GM18526 (cell line): Measurements from ENCODE around the gene CLDN10.

ENCODE experiments used
- POLR2A ChIP-seq: IDR thresholded peaks from 3 replicates; pipeline ENCODE4 v1.6.1; 2011; ENCODE audit not compliant: insufficient read length; ENCODE audit errors: extremely low read depth

CLDN10 gene

DNA sequence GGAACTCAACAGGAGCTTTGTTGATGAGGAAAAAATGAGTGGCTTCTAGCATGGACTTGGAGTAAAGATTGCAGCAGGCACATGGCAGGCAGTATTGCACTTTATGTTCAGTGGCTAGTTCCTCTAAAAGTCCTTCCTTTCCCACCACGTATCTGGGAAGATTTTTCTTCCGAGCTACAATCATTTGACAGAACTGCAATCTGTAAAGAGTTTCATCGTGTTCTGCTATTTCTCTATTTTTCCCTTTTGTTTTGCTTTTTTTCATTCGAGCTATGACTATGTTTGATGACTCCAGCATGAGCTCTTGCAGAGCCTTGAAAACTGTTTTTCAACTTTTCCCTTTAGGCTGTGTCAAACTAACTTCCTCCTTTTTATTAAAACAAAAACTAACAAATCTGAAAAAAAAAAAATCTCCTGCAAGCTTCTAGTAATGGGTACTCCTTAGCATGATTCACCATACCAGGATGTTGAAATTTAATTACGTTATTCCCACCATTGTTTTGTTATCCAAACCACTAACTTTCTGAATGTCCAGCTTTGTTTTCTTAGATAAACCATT is 12.3 kb downstream of the CLDN10 start:
- no peak for TF ChIP-seq POLR2A

DNA sequence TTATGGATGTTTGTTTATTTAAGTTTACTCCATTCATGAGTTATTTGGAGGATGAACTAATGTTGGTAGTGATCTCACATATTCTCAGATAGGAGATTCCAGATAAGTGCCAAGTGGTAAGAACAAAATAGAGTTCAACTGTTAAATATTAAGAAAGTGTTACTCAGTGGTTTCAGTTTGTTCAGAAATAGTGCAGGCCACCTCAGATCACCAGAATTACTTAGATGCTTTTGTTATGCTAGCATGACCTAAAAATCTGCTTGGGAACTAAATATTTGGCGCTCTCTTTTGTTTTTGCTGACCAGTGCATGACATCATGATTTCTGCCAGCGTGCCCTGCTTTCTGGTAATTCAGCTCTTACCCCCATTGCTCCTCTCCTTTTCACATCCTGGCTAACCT is 15.6 kb downstream of the CLDN10 start:
- TF ChIP-seq POLR2A: no peak

DNA sequence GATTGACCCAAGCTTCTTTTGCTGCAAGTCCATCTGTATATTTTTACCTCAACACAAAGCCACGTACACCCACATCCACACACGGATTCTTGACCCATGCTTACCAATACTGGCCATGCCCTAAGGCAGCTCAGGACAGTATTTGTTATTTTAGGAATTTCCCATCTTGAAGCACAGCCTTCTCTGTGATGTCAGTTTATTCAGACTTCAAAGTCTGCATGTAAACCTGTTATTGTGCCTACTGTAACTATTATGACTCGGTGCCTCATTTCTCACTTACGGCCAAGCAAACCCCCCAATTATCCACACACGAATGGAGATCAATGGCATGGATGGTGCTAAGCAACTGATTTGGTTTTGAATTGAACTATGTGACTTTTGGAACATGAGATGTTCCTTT is 17.5 kb downstream of the CLDN10 start:
- TF ChIP-seq POLR2A: no peak

DNA sequence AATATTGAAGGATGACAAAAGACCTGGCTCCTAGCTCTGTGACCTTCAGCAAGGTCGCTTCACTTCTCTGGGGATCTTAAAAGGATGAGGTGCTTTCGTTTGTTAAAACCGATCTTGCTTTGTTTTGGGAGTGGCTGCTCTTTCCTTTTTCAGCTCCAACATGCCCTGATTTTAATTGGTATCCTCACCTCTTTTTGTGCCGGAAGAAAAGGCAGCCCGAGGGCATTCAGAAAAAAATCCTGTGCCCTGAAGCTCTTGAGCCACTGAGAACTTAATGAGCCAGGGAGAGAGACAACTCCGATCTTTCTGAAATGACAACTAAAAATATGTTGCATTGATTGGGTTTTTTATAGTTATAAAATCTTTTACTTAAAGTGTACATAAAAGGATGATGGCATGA is 19.4 kb downstream of the CLDN10 start:
- TF ChIP-seq POLR2A: no peak

DNA sequence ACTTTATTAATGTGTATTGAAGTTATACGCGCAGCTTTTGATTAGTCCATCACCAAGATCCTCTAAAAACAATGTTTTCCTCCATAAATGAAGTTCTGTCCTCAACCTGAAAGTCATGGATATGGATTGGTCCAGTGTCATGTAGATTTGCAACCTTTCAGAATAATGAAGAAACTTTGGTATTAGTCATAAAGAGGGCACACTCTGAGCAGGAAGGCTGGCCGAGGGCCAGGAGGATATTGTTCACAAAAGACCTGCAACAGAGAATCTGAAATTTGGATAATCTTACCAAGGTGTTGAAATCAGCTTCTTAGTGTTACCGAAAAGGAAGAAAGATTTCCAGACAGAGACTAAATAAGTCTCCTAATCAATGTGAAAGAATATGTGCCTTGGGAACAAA is 20.7 kb downstream of the CLDN10 start:
- no peak for TF ChIP-seq POLR2A

DNA sequence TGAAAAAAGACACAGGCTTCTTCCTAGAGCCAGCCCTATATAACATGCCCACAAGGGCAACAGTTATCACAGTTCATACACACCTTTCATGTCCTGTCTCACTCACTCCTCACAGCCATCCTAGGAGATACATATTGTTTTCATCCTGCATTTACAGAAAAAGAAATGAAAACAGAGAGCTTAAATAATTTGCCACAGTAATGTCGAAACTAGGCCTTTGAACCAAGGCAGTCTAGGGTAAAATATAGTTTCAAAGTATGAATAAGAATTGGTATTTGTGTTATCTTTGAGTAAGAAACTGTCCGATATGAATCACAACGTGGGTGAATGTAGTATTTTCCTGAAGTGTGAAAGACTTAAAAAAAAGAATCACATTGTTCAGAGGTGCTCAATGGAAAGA is 26.8 kb downstream of the CLDN10 start:
- TF ChIP-seq POLR2A: no peak

DNA sequence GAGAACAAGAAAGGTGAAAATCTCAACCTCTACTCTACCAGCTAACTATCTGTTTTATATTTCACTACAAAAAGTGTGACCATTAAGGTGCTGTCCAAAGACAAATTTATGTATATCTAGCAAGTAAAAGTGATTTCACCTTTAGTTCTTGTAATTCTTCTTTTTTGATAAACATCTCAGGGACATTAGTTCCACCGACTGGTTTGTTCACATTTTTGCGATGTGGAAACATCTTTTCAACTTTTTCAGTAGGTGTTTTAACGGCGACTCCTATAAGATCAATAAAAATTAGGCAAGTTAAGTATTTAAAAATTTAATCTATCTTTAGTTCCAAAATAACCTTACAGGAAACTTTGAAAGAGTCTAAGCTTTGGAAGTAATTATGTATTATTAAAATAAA is 33.3 kb downstream of the CLDN10 start:
- TF ChIP-seq POLR2A: no peak

DNA sequence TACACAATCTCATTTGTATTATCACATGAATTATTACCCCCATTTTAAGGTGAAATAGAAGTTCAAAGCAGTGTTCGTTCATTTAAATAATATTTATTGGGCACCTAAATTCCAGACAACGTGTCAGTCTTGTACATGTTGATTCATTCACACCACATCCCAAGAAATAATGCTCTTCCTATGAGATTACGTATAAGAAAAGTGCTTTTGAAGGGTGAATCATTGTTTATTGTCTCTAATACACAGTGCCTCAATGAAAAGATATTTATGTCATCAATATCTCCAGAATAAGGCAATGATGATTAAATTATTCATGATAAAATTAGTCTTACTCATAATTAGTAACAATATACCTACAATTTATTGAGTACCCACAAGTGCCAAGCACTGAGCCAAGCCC is 35.6 kb downstream of the CLDN10 start:
- no peak for TF ChIP-seq POLR2A

DNA sequence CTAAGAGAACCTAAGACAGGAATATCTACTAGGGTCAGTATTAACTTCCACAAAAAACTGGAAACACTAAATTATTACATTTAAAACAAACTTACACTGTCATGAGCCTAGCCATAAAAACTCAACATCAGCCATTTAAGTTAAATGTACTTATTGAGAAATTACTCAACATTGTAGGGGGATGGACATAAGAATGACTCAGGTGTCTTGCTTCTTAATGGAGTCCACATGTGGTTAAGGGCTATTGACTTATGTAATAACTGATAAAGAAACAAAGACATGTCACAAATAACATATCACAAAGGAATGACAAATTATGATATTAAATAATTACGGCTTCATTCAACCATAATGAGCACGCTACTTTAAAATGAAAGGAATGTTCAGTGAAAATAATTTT is 36.2 kb downstream of the CLDN10 start:
- no peak for TF ChIP-seq POLR2A

DNA sequence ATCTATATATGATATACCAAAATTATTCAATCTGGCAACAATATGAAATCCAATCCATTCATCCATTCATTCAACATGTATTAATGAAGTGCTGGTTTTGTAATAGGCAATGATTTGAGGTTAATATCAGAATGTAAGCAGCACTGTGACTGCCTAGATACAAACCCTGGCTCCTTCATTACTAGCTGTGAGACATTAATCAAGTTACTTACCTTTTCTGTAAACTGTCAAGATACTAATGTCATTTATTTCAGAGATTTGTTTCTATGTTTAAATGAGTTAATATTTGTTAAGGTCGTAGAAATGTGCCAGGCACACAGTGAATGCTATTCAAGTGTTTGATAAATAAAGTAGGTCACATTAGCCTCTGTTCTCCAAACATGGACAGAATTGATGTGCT is 40.9 kb downstream of the CLDN10 start:
- TF ChIP-seq POLR2A: no peak

DNA sequence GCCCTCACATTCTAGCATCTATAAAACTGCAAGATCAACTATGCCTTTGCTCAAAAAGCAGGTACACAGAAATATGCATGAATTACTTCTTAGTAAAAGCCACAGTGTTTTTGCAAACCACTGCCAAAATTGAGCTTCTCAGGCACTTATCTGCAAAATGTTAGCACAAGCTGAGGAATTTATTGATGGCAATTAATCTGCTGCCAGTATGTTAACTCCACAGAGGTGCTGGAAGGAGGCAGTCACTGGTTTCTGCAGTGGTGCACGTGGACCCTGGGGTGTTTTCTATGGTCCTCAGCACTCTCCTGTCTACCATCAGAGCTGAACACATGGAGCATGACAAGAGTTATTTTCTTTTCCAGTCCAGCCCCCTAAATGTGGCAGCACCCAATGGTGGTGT is 44.2 kb downstream of the CLDN10 start:
- no peak for TF ChIP-seq POLR2A

DNA sequence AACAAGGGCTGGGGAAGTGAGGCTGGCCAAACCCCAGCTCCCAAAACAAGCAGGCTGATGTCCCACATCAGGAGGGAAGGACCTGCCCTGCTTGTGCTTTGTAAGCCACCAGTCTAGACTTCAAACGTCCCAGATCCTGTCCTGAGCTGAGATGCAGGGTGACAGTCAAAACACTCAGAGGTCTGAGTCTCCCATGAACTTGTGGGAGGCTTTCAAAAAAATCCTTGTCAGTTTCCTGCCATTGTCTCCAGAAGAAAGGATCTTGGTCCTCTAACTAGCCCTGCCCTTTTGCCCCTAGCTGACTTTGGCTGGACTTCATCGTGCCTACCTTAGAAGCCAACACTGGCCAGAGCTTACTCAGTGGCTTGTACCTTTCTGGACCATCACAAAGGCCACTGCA is 48.7 kb downstream of the CLDN10 start:
- no peak for TF ChIP-seq POLR2A

DNA sequence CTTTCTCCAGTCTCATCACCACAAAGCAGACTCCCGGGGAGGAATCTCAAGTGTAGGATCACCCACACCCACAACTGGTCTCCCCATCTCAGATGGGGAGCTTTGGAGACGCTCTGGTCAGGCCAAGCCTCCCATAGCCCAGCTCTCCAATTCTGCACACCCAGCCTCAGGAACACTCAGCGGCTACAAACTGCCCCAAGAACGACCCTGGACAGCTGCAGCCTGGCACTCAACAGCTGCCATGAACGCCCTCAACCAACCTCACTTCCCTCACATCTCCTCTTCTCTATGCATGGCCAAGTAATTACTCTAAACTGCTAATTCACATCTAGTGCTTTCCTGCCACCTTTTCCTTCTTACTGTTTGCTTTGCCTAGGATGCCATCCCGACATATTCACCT is 49.4 kb downstream of the CLDN10 start:
- TF ChIP-seq POLR2A: no peak

DNA sequence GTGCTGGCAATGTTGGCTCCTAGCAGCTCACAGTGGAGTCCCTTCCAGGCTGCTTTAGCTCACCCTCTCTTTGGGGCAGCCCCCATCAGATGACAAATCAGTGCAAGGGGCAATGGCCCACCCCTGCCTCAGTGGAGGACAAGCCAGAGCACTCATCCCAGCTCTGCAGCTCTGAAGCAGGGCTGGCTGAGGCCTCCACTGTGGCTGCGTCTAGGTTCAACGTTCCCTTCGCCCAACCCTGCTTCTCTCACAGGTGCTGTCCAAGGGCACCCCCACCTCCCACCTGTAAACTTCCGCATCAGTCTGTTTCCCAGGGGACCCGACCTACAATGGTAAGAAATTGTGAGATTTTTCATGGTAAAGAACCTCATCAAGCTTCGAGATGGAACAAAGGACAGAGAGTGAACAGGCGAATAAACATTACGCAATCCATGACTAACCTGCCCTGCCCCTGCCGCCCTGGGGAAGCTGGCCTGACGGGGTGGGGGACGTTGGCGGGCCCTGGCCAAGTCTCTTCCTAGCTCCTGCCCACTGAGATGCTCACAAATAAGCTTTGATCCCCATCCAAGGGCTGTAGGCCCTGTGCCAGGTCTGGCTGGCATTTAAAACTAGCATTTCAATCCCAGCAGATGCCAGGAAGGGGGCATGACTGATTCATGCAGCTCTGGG is 51.5 kb downstream of the CLDN10 start:
- TF ChIP-seq POLR2A: no peak

DNA sequence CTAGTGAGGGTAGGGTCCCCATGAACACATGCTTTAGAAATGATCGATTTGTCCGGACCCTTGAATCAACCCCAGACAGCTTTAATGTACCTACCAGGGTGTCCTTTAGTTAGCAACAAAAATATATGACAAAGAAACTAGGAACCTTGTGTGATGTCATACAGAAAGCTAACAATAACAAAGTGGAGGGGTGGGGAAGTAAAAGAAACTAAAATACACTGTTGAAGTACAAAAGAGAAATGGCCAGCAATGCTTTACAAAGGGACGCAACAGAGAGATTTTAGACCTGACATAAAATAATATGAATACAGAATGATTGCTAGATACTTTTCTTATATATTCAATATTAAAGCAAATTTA is 52.0 kb downstream of the CLDN10 start:
- TF ChIP-seq POLR2A: no peak

DNA sequence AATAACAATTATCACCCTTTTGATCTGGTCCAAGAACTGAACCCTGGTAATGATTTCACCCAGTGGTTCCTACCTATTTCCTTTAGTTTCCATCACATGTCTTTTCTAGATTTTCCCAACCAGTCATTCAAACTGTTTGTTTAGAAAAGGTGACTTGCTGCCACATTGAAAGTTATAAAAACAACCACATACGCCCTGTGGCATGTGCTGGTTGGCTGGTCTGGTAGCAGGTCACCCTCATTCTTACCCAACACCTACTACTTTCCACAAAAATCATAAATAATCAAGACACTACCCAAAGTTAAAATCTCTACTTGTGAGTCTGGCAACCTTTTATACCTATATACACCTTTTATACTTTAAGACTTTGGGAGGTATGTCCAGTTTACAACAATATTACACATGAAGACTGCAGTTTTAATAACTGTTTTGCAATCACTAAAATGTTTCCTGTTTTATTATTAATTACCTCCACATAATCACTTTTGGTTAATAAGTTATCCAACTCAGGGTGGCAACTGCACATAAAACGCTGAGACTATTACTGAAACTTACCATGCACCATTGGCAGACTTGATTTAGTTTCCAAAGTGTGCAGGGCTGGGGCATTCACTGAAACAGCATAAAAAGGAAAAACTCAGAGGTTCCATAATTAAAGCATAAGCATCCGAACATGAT is 53.1 kb downstream of the CLDN10 start:
- TF ChIP-seq POLR2A: no peak

DNA sequence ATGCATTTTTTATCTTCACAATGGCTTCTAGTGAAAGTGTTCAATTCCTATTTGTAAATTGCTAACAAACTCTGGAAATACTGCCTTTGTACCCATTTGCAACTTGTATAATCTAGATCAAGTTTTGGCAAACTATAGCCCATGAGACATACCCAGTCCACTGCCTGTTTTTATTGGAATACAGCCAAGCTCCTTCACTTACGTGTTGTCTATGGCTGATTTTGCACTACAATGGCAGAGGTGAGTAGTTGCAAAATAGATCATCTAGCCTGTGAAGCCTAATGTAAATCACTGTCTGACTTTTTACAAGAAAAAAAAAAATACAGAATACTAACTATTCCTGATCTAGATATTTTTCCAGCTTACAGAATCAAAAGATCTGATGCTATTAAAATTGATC is 54.8 kb downstream of the CLDN10 start:
- TF ChIP-seq POLR2A: no peak
